K562 (cell line): ENCODE data around the gene POLN. TPM values are rescaled to one million over a fixed set of nuclear protein-coding genes. Genes with fewer than 3 reads are reported as not detected.

Experiments
- BHLHE40 ChIP-seq: IDR thresholded peaks from 2 replicates; pipeline ENCODE4 v1.6.1; 2011; ENCODE audit warnings: low read length, improper control_type of control experiment
- HMG20A ChIP-seq: fragments of 450-650 bp; formaldehyde crosslinking; conservative IDR thresholded peaks from 2 replicates; pipeline ENCODE4 v1.4.0; 2020; ENCODE audit warnings: mild to moderate bottlenecking, mixed read lengths
- L3MBTL2 ChIP-seq: fragments of 450-650 bp; IDR thresholded peaks from 2 replicates; pipeline ENCODE4 v1.6.1; 2016; ENCODE audit warnings: mild to moderate bottlenecking, moderate library complexity
- NRF1 ChIP-seq, 2 experiments: fragments of 450-650 bp; IDR thresholded peaks in 1 of 2; conservative IDR thresholded peaks in 1 of 2; 2 replicates each; pipeline ENCODE4 v1.6.1; 2014; ENCODE audit warnings: mild to moderate bottlenecking in 2 of 2
- PYGO2 ChIP-seq: fragments of 450-650 bp; IDR thresholded peaks from 2 replicates; pipeline ENCODE4 v1.6.1; 2016; ENCODE audit warnings: mild to moderate bottlenecking, missing genetic modification characterization, moderate library complexity, missing compliant biosample characterization
- ZNF239 ChIP-seq: fragments of 250-450 bp; sonication (Bioruptor Pico); IDR thresholded peaks from 2 replicates; pipeline ENCODE4 v1.4.0; 2020; ENCODE audit warnings: mild to moderate bottlenecking
- polyA plus RNA-seq, 8 experiments: library from polyadenylated mRNA; depleted of rRNA in 4 of 8; stranded (reverse) in 5 of 8; unstranded in 3 of 8; fragments of >200 nt; fragmentation: Nextera tagmentation in 2 of 8; fragmentation: Illumina TruSeq in 1 of 8; extraction: Ambion mirVana in 2 of 8; extraction: Trizol in 1 of 8; gene quantifications; 2 replicates each; pipeline versions ENCODE4 v1.2.1 to v1.2.3, GENCODE V29; 2011 to 2014; ENCODE audit warnings: inconsistent platforms in 1 of 8, missing spikeins in 1 of 8
- total RNA-seq, 7 experiments: library from RNA; depleted of rRNA in 6 of 7; stranded (reverse); fragments of >200 nt in 6 of 7; fragmentation: Illumina TruSeq in 2 of 7; extraction: Trizol in 2 of 7; gene quantifications; 2 replicates each; pipeline versions ENCODE4 v1.2.1 to v1.2.3, GENCODE V29; 2011 to 2021; ENCODE audit warnings: low replicate concordance in 1 of 7
- TF ChIP-seq, protein P1 (sequence below), 2 experiments: IDR thresholded peaks; 2 replicates each; pipeline ENCODE4 v1.6.1; 2012; ENCODE audit warnings: improper control_type of control experiment in 2 of 2, low read depth in 2 of 2, low read length in 2 of 2, borderline replicate concordance in 1 of 2
- TF ChIP-seq, protein P2 (sequence below): fragments of 450-650 bp; IDR thresholded peaks from 2 replicates; pipeline ENCODE4 v1.7.1; 2018; ENCODE audit warnings: mild to moderate bottlenecking, low read depth; ENCODE audit not compliant: partially characterized antibody
- TF ChIP-seq, protein P3 (sequence below), 2 experiments: fragments of 450-650 bp; conservative IDR thresholded peaks; 2 replicates each; pipeline ENCODE4 v1.6.1; 2017; ENCODE audit warnings: mild to moderate bottlenecking in 2 of 2, moderate library complexity in 2 of 2
- TF ChIP-seq, protein P4 (sequence below), 2 experiments: fragments of 450-650 bp in 1 of 2; sonication (generic) in 1 of 2; formaldehyde crosslinking in 1 of 2; IDR thresholded peaks in 1 of 2; conservative IDR thresholded peaks in 1 of 2; 2 replicates each; pipeline versions ENCODE4 v1.6.1 to v1.8.1; 2016 to 2023; ENCODE audit warnings: mild to moderate bottlenecking in 2 of 2, moderate library complexity in 2 of 2, inconsistent platforms in 1 of 2, missing genetic modification reagents in 1 of 2
- TF ChIP-seq, protein P5 (sequence below): fragments of 250-450 bp; sonication (Bioruptor Pico); IDR thresholded peaks from 2 replicates; pipeline ENCODE4 v1.4.0; 2020; ENCODE audit warnings: mild to moderate bottlenecking

Gene POLN
- total and polyA plus RNA-seq, 9 of the 15 experiments (the other 6 are each of a cell fraction or from before 2014, with no cell fraction given) = 0.08 to 0.91 (median 0.32) TPM

DNA sequence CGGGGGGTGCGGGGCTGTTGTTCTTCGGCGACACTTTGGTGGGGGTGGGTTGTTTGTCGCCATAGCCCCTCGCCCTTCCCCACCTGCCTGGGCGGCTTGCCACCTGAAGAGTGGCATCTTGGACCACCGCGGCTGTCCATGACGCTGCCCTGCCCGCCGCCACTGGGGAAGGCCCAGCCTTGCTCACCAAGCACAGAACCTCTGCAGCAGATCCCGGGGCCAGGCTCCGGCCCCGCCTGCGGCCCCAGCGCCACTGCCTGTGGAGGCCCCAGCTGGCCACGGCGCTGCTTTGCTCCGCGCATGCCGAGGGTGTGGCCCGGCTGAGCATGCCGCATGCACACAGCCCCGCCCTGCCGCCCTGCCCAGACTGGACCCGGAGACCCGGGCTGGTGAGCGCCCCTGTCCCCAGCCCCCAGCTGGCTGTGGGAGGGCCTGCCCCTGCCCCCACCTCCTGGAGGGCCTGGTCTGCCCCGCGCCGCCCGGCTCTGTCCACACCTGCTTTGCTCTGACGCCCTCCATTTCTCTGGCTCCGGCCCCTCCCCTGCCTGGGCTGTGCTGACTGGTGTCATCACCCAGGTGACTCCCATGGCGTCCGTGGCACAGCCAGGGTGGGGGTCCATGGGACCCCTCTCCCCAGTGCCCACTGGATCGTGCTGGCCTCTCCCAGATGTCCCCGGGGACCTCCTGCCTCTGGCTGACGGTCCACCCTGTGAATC, 177.5 kb downstream of the POLN start (continued):
- TF ChIP-seq, protein P1, sequence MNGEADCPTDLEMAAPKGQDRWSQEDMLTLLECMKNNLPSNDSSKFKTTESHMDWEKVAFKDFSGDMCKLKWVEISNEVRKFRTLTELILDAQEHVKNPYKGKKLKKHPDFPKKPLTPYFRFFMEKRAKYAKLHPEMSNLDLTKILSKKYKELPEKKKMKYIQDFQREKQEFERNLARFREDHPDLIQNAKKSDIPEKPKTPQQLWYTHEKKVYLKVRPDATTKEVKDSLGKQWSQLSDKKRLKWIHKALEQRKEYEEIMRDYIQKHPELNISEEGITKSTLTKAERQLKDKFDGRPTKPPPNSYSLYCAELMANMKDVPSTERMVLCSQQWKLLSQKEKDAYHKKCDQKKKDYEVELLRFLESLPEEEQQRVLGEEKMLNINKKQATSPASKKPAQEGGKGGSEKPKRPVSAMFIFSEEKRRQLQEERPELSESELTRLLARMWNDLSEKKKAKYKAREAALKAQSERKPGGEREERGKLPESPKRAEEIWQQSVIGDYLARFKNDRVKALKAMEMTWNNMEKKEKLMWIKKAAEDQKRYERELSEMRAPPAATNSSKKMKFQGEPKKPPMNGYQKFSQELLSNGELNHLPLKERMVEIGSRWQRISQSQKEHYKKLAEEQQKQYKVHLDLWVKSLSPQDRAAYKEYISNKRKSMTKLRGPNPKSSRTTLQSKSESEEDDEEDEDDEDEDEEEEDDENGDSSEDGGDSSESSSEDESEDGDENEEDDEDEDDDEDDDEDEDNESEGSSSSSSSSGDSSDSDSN (IDR thresholded peaks at IDR 0.05; ENCODE audit: borderline replicate concordance in 1 of 2, low read depth in 2 of 2, low read length in 2 of 2) = 0 out of 4 replicates have a peak, but pooled peaks of 1 of the 2 experiments have one; percentile 40
- TF ChIP-seq PYGO2 (tag) = no peak
- TF ChIP-seq, protein P2, sequence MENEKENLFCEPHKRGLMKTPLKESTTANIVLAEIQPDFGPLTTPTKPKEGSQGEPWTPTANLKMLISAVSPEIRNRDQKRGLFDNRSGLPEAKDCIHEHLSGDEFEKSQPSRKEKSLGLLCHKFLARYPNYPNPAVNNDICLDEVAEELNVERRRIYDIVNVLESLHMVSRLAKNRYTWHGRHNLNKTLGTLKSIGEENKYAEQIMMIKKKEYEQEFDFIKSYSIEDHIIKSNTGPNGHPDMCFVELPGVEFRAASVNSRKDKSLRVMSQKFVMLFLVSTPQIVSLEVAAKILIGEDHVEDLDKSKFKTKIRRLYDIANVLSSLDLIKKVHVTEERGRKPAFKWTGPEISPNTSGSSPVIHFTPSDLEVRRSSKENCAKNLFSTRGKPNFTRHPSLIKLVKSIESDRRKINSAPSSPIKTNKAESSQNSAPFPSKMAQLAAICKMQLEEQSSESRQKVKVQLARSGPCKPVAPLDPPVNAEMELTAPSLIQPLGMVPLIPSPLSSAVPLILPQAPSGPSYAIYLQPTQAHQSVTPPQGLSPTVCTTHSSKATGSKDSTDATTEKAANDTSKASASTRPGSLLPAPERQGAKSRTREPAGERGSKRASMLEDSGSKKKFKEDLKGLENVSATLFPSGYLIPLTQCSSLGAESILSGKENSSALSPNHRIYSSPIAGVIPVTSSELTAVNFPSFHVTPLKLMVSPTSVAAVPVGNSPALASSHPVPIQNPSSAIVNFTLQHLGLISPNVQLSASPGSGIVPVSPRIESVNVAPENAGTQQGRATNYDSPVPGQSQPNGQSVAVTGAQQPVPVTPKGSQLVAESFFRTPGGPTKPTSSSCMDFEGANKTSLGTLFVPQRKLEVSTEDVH = no peak
- TF ChIP-seq BHLHE40 = peak; percentile 46; the same call in 1 of the 2 replicates
- no peak for TF ChIP-seq HMG20A (CRISPR knock-in tag)
- TF ChIP-seq, protein P3, sequence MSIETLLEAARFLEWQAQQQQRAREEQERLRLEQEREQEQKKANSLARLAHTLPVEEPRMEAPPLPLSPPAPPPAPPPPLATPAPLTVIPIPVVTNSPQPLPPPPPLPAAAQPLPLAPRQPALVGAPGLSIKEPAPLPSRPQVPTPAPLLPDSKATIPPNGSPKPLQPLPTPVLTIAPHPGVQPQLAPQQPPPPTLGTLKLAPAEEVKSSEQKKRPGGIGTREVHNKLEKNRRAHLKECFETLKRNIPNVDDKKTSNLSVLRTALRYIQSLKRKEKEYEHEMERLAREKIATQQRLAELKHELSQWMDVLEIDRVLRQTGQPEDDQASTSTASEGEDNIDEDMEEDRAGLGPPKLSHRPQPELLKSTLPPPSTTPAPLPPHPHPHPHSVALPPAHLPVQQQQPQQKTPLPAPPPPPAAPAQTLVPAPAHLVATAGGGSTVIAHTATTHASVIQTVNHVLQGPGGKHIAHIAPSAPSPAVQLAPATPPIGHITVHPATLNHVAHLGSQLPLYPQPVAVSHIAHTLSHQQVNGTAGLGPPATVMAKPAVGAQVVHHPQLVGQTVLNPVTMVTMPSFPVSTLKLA (conservative IDR thresholded peaks at IDR 0.05) = peak in 1 of 2 experiments; percentile 61; a peak in 1 of 4 replicates
- TF ChIP-seq, protein P4, sequence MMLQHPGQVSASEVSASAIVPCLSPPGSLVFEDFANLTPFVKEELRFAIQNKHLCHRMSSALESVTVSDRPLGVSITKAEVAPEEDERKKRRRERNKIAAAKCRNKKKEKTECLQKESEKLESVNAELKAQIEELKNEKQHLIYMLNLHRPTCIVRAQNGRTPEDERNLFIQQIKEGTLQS (IDR thresholded peaks at IDR 0.05) = 0 out of 2 replicates have a peak, but pooled peaks have one; percentile 9
- TF ChIP-seq, protein P4 (CRISPR knock-in tag; conservative IDR thresholded peaks at IDR 0.05) = no peak
- peak; percentile 86 to 88 for TF ChIP-seq NRF1 (conservative IDR thresholded peaks at IDR 0.05 in 1 of 2, IDR thresholded peaks at IDR 0.05 in 1 of 2)
- TF ChIP-seq, protein P5, sequence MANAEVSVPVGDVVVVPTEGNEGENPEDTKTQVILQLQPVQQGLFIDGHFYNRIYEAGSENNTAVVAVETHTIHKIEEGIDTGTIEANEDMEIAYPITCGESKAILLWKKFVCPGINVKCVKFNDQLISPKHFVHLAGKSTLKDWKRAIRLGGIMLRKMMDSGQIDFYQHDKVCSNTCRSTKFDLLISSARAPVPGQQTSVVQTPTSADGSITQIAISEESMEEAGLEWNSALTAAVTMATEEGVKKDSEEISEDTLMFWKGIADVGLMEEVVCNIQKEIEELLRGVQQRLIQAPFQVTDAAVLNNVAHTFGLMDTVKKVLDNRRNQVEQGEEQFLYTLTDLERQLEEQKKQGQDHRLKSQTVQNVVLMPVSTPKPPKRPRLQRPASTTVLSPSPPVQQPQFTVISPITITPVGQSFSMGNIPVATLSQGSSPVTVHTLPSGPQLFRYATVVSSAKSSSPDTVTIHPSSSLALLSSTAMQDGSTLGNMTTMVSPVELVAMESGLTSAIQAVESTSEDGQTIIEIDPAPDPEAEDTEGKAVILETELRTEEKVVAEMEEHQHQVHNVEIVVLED (CRISPR knock-in tag) = no peak
- TF ChIP-seq ZNF239 (CRISPR knock-in tag) = no peak
- TF ChIP-seq L3MBTL2 = peak; percentile 32; the same call in 1 of the 2 replicates
